Dermis blood vessel endothelial cell (primary cell): ENCODE measurements around the gene RBMS3. TPM values are rescaled to one million over a fixed set of nuclear protein-coding genes. Genes with fewer than 3 reads are reported as not detected.

Experiments
- DNase-seq: peaks from one replicate; pipeline ENCODE4 v3.0.0; 2010
- total RNA-seq: library from RNA; depleted of rRNA; stranded (reverse); fragments of >200 nt; gene quantifications from 2 replicates; pipeline ENCODE4 v1.2.3, GENCODE V29; 2014

Gene RBMS3
- total RNA-seq, 1 donor from 2014 or later: 37.6 TPM

- no peak for DNase-seq
Measured at GRCh38 chr3:29912600-29913288, 631.9 kb downstream of the RBMS3 start.

GRCh38 chr3:29914861-29915524 is 634.1 kb downstream of the RBMS3 start:
- DNase-seq: peak; percentile 30

DNA sequence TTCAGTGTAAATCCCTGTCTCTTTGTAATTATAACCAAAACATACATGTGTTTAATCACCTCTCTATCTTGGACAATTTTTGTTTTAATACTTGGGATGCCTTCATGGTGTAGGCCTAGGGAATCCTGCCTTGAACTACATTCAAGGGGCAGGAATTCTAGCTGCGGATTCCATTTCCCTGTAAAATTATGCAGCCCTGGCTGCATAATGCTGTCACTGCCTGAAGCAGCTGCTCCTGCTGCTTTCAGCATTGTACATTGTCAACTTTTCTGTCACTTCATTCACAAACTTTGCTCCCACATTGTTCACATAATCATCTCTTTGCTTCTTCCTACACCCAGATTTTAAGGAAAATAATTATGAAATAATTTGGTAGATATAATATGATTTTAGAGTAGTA is 638.7 kb downstream of the RBMS3 start:
- no peak for DNase-seq

DNA sequence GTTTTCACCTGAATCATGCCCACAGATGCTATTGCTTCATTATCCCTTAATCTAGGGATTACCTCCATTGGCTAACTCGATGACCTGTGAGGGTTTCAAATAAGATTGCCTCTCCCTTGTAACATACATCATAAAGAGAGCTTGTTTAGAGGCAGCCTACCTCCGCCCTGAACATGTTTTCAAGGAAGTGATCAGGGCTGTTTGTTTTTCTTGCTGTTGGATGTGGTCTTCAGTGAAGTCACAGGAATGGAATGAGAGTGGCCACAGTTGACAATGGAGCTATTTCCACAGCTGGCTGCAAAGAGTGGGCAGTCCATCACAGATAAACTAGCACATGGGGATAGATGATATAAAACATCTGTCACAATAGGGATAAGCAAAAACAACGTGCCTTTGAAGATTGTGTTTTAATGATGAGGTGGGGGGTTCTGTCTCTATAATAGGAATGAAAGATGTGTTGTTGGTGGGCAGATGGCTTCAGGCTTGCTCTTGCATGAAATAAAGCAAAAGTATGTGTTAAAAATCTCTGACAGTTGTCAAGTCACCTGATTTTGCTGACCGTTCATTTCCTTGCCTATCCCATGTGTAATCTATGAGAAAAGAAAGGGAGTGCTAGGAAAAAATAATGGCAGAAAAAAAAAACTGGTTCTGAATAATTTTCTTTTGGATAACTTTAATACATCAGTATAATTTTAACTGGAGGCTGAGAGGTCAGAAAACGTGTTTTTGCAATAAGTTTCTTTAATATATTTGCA is 642.3 kb downstream of the RBMS3 start:
- DNase-seq: peak; percentile 67

DNA sequence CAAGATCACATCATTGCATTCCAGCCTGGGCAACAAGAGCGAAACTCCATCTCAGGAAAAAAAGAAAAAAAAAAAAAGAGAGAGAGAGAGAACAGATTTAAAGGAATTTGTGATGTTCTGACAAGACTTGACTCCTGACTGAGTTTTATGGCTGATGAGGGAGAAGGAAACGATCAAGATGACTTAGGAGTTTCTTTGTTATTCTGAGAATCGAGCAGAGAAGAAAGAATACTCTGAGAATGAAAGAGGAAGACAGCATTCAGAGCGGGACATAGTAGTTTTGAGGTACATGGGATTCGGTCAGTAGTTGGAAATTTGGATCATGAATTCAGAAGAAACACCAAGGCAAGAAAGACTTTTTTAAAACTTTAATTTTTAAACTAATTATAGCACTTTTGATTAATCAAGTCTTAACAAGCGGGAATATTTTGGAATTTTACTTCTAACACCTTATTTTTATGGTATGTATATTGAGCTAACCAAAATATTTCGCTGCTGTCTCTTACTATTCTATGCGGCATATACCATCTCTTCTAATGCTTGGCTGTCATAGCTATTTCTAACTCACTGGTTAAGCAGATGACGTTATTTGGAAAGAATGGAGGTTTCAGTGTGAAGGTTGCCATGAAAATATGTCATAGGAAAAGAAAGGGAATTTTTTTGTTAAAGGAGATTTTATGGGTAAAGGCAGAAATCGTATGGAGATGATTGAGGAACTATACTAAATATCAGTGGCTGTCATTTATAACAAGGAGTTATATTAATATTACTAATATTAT is 644.1 kb downstream of the RBMS3 start:
- no peak for DNase-seq

DNA sequence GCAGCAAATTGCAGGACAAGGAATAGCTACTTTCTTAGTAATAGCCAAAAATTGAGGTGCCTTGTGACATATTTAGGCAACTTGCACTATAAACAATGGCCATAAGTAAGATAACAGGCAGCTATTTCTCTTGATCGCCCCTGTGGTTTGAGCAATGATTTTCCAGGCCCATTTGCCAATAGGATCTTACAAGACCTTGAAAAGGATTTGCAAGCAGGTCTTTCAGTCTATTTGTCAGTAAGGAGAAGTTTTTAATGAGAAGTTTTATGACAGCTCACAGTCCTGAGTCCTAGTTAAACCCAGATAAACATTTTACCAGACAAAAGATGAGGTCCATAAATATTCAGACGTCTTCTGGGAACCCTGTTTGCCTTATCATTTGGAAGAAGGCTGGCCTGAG is 645.5 kb downstream of the RBMS3 start:
- DNase-seq: no peak

GRCh38 chr3:29932696-29933325 is 651.9 kb downstream of the RBMS3 start:
- DNase-seq: no peak

DNA sequence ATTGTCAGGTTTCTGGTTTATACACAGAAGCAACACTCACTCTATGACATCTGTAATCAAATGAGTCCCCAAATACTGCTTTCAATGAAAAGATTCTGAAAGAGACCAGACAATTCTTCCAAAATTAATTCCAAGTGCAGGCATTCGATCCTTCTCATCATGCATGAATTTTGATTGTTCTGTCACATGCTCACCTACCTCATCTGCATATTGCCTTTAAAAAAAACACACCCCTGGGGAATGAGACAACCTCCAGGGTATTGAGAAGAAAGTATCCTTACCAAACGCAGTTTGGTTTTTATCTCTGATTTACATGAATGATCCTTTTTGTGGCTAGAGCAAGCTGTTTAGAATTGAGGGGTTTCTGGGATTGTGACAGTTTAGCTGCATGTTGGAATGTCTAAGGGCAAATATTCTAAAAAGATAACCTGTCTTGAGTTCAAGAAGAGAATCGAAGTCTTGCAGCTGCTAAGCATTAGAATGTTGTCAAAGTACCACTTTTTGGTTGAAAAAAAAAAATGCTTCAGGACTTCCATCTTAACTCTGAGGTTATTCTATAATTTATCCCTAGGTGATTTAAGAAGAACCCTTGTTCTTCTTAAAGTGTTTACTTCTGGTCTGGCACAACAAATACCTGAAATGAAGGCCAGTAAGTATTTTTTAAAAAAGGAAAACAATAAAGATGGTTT is 653.1 kb downstream of the RBMS3 start:
- DNase-seq: no peak

DNA sequence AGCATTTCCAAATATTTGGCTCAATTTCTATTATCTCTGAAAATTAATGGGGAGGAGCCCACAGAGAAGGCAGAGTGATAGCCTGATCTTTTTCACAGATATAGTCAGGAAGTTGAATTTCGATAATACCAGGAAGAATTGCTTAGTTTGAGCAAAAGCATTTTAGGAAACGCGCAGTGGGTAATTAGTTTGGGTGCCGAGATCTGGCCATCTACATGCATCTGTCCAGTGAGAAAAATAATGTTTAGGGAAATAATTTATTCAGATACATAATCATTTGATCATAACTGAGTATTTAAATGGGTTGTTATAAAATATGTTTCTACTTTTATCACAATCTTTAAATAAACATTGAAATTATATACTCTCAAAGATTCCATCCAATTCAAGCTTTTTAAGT is 653.9 kb downstream of the RBMS3 start:
- DNase-seq: no peak

GRCh38 chr3:29936054-29936453 is 655.2 kb downstream of the RBMS3 start:
- no peak for DNase-seq

DNA sequence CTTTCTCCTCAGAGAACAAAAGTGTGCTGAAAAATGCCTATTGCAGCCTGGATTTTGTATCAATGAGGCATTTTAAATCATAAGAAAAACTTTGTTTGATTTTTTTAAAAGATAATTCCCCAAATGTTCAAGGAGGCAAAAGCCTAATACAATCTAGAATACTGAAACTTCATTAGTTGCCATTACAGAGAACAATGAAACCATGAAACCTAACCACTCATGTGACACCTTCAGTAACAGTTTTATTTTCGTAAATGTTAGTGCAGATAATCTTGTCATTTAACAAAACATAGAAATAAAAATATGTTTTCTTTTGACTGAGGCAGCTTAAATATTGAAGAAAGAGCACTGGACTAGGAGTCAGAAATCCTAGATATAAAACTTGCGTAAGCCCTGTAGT is 655.9 kb downstream of the RBMS3 start:
- no peak for DNase-seq

GRCh38 chr3:29937185-29937584 is 656.3 kb downstream of the RBMS3 start:
- peak; percentile 10 for DNase-seq

- no peak for DNase-seq
Measured at GRCh38 chr3:29940759-29941323, 660.0 kb downstream of the RBMS3 start.

GRCh38 chr3:29942297-29942696 is 661.4 kb downstream of the RBMS3 start:
- no peak for DNase-seq

- peak; percentile 11 for DNase-seq
Measured at GRCh38 chr3:29949131-29949530, 668.3 kb downstream of the RBMS3 start.

DNA sequence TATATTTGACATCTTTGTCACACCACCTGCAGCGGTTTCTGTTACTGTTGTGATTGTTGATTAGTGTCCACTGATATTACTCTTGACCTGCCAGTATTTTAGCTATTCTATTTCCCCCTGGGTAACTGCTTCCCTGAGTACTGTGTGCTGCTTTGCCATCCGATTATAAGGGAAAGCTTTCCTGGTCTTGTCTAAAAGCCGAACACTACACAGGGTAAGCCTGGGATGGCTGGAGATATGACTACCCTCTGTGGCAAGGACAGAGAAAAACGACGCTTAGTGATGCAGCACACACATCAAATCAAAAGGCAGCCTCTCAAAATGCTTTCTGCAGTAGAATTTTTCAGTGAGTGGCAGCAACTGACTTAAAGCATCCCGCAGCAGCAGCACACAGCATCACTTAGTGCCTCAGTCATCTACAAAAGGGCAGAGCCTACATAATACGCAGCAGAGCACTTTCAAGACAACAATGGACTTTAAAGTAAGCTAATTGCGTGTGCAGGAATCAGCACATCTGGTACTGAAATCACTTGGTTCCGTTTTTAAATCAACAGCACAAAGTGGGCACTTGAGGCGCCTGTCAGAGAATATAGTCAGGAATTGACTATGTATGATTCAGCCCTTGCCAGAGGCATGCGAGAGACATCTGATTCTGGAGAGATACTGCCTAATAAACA is 669.2 kb downstream of the RBMS3 start:
- no peak for DNase-seq

- no peak for DNase-seq
Measured at GRCh38 chr3:29952431-29952830, 671.6 kb downstream of the RBMS3 start.

- no peak for DNase-seq
Measured at GRCh38 chr3:29955413-29955812, 674.5 kb downstream of the RBMS3 start.

- DNase-seq: no peak
Measured at GRCh38 chr3:29958816-29959215, 677.9 kb downstream of the RBMS3 start.

DNA sequence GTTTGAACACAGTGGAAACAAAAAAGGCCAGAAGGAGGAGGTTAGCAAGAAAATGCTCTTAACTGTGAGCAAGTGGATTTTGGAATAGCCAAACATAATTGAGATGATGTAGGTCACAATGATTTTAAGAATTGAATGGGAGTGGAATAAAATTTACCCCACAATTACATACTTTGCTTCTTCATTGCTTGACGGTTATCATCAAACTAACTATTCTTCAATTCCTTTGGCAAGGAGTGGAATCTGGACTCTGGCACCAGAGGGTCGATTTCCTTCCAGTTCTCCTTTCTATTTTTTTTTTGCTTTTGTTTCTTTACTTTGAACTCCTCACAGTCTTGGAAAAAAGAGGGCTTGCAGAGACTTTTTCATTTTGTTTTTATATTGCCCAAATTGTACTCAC is 691.0 kb downstream of the RBMS3 start:
- DNase-seq: no peak
